Fibroblast of the conjunctiva (primary cell): ENCODE results near the gene VSTM5.

Source experiments
- DNase-seq: peaks from one replicate; pipeline ENCODE4 v3.0.0-alpha.2; 2010; ENCODE audit warnings: low read depth

The VSTM5 gene

GRCh38 chr11:93842461-93842860 is 8.0 kb downstream of the VSTM5 start:
- DNase-seq, result peak; percentile 10

DNA sequence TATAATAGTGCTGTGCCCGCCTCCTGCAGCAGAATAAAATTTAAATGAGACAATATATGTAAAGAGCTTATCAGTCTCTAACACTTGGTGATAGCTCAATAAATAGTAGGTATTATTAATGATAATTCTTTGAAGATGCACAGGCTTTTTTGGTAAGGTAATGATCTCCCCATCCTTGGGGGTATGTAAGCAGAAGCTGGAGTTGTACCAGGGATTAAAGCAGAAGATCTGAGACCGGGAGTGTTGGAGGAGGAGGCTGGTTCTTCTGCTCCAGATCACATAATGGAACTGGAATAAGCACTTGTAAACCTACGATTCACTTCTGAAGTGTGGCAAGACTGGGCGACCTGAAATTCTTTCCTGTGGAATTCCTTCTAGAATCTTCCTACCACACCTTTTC is 8.4 kb downstream of the VSTM5 start:
- no peak for DNase-seq

DNA sequence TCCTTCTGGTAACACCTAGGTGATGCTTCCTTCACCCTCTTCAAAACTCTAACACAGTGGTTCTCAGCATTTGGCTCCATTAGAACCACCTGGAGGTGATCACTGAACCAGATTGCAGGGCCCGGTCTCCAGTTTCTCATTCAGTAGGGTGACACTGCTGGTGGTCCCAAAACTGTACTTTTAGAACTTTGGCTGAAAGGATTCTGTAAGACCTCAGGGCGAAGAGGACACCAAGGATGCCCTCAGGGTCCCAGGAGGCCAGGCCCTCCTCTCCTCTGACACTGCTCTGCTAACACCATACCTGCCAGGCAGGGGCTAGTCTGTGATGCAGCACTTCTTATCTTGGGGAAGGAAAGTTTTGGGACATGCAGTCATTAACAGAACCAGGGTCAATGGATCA is 9.0 kb downstream of the VSTM5 start:
- no peak for DNase-seq

- DNase-seq, result no peak
Measured at GRCh38 chr11:93840981-93841380, 9.4 kb downstream of the VSTM5 start.

DNA sequence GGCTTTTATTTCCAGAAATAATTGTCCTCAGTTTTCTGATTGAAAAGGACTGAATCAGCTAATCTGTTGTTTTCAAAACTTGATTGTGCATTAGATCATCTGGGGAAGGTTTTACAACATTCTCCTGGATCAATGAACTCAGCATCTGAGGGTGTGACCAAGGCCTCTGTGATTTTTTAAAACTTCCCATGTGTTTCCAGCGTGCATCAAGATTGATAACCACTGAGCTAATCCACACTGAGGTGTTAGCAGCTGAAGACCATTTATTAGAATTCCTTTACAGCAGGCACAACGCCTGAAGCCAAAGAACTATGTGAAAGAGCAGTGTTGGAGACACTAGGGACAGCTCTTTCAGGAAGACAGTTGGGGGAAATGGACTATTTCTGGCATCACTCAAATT is 10.2 kb downstream of the VSTM5 start:
- DNase-seq, result no peak

DNA sequence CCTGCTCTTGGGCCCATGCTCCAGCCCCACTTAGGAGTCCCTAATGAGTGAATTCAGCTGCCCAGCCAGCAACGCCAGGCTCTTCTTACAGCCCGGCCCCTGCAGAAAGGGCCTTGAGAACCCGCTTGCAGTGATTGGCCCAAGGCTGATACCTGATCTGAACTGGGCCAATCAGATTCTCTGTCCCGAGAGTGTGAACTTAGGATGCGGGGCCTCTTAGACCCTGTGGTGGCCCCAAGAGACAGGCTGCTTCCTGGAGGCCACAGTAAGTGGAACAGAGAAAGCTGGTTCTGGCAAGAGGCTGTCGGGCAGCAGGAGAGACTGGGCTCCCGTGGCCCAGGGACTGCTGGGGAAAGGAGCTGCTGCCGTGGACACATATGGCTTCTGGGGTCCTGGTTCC is 11.5 kb downstream of the VSTM5 start:
- DNase-seq, result no peak

DNA sequence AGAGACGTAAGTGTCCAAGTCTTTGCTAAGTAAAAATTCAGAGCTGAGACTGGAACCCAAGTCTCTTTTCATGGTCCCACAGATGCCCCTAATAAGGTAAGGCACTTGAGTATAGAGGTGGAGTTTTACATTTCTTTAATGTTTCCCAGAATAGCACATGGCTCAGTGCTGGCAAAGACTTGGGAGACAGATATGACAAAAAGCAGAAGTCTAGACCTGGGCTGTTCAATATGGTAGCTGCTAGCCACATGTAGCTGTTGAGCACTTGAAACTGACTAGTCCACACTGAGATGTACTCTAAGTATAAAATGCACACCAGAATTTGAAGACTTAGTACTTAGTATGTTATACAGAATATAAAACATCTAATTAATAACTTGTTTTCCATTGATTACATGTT is 17.6 kb downstream of the VSTM5 start:
- no peak for DNase-seq

DNA sequence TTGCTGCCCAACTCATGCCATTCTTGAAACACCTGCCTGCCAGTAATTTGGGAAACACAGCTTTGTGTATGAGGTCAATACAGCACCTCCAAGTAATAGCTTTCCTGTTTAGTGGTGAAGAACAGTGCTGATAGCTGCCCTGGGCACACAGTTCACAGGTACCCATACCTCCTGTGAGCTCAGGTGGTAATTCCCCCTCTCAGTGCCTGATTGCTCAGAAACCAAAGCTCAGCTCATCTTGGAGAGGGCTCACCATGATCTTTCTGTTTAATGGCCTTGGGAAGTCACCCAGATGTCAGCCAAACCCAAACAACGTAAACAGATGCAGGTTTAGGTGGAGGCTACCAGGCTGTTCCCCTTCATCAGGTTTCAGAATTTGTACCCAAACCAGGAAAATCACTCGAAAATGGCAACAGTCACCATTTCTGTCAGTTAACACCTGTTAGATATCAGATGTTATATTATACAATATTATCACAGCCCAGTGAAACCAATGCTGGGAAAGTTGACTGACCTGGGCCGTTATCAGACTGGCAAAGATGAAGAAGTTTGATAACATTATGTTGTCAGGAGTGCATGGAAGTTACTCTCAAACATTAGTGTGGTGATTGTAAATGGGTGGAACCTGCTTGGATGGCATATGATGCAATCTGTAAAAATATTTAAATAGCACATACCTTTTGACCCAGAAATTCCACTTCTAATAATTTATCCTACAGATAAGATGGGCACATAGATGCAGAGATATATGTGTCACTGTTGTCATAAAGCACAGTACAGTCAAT is 18.9 kb downstream of the VSTM5 start:
- DNase-seq, result no peak

GRCh38 chr11:93829598-93829997 is 20.8 kb downstream of the VSTM5 start:
- no peak for DNase-seq

DNA sequence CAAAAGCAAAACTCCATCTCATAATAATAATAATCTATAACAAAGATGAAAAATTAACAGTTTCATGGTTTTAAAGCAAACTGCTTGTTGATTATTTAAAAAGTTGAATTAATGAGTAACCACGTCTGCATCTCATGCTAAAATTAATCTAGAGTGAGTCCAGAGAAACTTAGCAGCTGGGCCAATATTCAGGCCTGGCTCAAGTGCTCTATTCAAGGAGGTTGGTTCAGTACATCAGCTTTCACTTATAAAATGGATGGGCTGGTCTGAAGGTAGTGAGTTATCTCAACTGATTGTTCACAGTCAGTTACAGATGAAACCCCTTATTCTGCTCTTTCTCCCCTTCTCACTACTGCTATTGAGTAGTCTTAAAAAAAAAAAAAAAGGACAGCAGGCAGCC is 23.1 kb downstream of the VSTM5 start:
- no peak for DNase-seq

GRCh38 chr11:93823210-93823609 is 27.2 kb downstream of the VSTM5 start:
- no peak for DNase-seq

GRCh38 chr11:93822359-93822758 is 28.1 kb downstream of the VSTM5 start:
- DNase-seq, result no peak

DNA sequence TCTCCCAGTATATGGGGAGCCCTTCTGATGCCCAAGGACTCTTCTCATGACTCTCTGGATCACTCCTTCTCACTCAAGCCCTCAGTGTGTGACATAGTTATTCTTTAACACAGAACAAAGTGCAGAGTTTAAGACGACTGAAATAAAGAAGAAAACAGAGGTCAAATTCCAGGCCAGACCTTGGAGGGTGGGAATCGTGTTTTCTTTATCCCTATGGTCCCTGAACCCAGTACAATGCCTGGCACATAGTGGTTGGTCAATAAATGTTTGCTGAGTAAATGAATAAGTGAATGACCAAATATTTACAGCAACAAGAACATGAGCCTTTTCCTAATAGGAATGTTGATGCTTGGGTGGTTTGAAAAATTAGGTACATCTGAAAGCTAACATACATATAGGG is 28.8 kb downstream of the VSTM5 start:
- DNase-seq, result no peak

DNA sequence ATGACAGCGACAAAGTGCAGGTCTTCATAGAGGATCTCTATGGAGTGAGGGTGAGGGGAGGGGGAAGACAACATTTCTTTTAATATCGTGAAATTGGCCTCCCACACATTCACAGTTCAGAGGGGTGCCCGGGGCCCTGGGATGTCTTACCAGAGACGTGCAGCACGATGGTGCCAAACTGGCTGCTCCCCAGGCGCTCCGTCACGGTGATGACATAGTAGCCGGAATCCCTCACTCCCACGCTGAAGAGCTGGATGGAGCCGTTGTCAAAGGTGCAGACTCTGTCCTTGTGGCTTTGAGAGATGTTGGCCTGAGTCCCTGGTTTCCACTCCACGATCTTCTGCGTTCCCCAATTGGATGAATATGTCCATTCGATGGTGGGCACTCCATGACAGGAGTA is 29.6 kb downstream of the VSTM5 start:
- no peak for DNase-seq

GRCh38 chr11:93819966-93820695 is 30.3 kb downstream of the VSTM5 start:
- no peak for DNase-seq

- DNase-seq, result no peak
Measured at GRCh38 chr11:93817426-93818348, 32.7 kb downstream of the VSTM5 start.

- DNase-seq, result no peak
Measured at GRCh38 chr11:93814966-93815633, 35.3 kb downstream of the VSTM5 start.

- DNase-seq, result no peak
Measured at GRCh38 chr11:93813974-93814373, 36.4 kb downstream of the VSTM5 start.

GRCh38 chr11:93807980-93808379 is 42.4 kb downstream of the VSTM5 start:
- DNase-seq, result no peak

DNA sequence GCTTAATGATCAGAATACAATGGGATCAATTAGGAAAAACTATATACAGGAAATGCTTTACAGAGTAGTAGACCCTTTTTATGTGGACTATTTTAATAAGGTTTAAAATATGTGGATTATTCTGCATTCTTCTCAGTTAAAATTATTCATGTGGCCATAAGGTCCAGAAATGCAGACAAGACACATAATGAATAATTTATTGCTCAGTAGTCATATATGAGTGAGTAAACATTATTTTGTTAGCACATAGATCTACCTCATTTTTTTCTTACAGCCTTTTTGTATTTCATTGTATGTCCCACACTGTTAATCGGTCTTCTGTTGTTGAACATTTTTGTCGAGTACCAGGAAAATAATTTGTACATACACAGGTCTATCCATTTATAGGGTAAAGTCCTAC is 45.5 kb downstream of the VSTM5 start:
- no peak for DNase-seq

GRCh38 chr11:93801366-93801765 is 49.1 kb downstream of the VSTM5 start:
- DNase-seq, result no peak
